ENCODE measurements around the gene DTX4.

DNA sequence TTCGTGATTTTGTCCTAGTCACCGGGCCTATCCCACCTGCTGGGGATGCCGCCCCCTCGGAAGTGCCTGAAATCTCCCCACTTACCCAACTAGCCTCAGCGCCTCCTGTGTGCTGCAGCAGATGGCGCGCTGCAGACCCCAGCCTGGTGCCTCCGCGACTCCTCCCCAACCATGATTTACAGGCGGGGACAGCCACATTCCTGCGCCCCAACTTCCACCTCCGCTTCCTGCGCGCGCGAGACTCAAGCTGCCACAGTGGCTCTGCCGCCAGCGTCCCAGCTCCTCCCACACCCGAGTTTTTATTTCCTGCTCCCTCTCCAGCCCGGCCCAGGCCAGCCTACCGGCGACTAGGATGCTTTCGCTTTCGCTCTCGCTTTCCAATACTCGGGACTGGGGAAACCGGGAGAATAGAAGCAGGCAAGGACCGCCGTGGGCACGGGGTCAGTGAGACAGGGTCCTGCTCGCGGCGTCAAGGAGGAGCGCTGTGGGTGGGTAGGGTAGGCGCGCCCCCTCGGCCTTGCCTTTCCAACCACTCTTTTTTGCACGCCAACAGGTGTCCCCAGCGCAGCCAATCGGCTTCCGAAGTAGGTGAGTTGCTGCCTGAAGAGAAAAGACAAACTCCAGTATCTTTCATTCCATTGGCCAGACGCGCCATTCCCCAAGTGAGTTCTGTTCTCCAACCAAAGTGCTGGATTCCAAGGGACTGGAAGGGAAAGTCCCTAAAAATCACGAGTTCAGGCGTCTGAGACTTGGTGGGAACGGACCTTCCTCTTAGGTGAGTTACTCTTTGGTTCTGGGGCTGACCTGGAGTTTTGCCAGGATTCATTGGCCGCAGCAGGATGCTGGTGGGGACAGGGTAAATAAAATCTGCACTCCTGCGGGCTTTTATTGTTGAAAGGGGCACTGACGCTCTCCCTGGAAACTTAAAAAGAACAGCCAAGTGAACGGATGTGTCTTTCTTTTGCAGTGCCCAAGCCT is 29.1 kb upstream of the DTX4 start, which contains the start of gene FAM111A:
- TF ChIP-seq POLR2A (IDR thresholded peaks at IDR 0.05) (peak in 1 of 2 donors; percentile 31), POLR2AphosphoS5 (IDR thresholded peaks at IDR 0.05) (peak in 2 of 3 donors; percentile 50 to 67)
- TF ChIP-seq, protein P1, sequence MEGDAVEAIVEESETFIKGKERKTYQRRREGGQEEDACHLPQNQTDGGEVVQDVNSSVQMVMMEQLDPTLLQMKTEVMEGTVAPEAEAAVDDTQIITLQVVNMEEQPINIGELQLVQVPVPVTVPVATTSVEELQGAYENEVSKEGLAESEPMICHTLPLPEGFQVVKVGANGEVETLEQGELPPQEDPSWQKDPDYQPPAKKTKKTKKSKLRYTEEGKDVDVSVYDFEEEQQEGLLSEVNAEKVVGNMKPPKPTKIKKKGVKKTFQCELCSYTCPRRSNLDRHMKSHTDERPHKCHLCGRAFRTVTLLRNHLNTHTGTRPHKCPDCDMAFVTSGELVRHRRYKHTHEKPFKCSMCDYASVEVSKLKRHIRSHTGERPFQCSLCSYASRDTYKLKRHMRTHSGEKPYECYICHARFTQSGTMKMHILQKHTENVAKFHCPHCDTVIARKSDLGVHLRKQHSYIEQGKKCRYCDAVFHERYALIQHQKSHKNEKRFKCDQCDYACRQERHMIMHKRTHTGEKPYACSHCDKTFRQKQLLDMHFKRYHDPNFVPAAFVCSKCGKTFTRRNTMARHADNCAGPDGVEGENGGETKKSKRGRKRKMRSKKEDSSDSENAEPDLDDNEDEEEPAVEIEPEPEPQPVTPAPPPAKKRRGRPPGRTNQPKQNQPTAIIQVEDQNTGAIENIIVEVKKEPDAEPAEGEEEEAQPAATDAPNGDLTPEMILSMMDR (IDR thresholded peaks at IDR 0.05): peak in 1 of 2 donors; percentile 15
